NCI-H774 (cell line): ENCODE data around the gene PTPN6.
"Not testable (repeated sequence)": the region's sequence is repeated elsewhere in the genome, so short reads cannot be mapped to it uniquely, and the experiment has no call there.

Experiments
- DNase-seq: peaks from one replicate; lab custom pipeline; 2025; lab: John Stamatoyannopoulos, UW

Gene PTPN6

DNA sequence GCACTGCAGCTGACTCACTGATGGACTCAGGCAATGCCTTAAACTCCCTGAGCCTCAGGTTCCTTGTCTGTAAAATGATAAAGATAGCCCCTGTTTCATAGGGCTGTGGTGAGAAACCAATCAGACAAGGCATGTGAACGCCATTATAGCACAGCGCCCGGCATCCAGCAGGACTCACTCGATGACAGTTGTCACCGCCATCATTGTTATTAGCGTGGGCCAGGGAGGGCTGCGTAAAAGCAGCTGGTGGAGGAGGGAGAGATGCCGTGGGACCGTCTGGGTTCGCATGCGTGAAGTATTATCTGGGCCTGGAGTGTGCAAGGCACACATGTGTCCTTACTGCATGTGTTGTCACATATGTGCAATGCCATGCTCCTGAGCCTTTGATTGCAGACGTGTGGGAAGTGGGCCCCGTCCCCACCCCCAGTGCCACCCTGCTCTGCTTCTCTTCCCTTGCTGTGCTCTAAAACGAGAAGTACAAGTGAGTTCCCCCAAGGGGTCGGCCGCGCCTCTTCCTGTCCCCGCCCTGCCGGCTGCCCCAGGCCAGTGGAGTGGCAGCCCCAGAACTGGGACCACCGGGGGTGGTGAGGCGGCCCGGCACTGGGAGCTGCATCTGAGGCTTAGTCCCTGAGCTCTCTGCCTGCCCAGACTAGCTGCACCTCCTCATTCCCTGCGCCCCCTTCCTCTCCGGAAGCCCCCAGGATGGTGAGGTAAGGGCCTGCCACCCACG lies at the start of gene PTPN6:
Gene PTPN6 (plus strand): TSS at position 546 of the 730 bp plus-strand sequence. CDS start 157 bp downstream, at position 703.
- DNase-seq, result no peak

DNA sequence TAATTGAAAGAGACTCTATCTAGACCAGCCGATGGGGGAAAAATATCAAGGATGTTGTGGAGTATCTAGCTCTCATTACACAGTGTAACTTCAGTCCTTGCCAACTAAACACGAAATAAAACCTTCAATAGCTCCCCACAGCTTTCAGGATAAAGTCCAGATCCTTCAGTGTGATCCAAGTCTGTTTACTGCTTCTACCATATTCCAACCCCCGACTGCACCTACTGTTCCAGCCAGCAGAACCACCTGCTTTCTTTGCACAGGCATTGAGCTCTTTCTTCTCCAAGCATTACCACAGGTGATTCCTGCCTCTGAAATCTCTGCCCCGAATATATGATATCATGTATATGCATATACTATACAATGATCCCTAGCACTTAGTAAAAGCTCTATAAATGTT lies 48.7 kb upstream of the PTPN6 start:
- DNase-seq, result no peak

DNA sequence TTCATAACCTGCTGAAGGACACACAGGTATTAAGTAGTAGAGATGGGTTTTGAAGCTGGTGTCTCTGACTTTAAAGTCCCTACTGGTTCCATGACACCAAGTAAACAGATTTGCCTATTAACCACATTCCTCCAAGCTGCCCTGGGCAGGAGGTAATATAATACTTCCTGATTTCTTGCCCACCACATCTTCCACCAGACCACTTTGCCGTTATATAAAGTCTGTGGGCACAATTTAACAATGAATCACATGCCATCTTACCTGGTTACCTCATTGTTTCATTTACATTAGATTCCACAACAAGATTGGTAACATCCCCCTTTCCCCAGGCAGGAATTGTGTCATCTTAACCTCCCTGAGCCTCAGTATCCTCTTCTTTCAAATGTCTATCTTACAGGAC lies 47.4 kb upstream of the PTPN6 start:
- no peak for DNase-seq

DNA sequence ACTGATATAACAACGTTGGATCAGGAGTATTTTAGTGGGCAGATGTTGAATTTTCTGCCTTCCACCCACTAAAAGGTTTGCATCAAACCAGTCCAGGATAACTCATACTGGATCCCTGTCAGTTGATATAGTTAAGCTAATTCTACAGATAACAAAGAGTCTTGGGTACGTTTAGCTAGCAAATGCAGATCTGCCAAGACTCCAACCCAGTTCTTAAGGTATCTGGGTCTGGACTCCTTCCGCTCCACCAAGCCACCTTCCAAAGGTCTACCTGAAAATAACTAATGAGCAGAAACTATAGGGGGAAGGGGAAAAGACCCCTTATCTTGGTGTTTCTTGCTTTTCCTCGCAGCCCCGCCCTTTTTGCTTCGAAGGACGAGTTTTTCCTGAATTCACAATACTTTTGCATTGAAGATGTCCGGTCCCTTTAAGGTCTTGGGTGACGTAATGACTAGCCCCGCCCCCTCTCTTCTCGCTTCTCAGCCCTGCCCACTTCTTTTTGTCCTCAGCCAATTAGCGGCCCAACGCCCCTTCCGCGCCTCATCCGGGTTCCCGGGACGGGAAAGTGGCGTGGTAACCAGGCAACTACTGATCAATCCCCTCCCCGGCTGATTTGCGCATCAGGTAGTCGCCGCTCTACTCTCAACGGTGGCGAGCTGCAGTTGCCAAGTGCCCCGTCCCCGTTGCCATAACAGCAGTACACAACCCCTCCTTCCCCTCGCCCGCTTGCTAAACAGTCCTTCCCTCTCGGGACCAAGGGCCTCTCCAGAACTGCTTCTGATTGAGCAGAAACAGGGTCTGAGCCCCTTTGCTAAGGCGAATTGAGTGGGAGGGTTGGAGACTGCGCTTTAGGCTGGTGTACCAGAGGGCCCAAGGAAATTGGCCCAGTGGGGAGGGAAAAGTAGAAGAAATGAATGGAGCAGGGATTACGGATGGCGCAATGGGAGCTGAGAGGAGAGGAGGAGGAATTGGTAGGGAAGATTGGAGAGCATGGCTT lies 46.6 kb upstream of the PTPN6 start, which contains the start of gene LRRC23:
Gene LRRC23 (plus strand): TSS at position 543 of the 997 bp plus-strand sequence. CDS start 812 bp downstream, outside the sequence.
- DNase-seq, result peak; percentile 98

DNA sequence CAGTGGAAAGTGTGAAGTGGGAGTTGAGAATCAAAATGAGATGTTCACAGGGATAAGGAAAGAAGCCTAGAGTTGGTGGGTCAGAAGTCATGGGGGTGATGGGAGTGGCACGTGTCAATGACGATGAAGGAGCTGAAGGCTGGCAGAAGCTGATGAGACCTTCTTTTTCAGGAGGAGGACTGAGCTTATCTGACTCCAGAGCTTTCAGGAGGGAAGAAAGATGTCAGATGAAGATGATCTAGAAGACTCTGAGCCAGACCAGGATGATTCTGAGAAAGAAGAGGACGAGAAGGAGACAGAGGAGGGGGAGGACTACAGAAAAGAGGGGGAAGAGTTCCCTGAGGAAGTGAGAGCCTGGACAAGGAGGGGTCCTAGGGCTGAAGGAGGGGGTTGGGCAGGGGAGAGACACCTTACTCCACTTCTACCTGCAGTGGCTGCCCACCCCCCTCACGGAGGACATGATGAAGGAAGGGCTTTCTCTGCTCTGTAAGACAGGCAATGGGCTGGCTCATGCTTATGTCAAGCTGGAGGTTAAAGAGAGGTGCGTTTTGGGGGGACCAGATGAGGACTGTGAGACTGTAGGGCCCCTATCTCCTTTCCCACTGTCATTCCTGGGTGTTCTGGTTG lies 45.6 kb upstream of the PTPN6 start:
- DNase-seq, result no peak

DNA sequence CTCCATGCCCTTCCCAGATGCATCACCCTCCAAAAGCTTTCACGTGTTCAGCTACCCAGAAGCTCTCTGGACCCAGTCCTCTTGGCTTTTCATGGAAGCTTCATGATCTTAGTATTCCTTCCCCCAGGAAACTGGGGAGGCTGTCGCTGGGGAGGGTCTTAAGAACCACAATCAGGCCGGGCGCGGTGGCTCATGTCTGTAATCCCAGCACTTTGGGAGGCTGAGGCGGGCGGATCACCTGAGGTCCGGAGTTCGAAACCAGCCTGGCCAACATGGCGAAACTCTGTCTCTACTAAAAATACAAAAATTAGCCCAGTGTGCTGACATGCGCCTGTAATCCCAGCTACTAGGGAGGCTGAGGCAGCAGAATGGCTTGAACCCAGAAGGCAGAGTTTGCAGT lies 43.0 kb upstream of the PTPN6 start:
- DNase-seq, result not testable (repeated sequence)

DNA sequence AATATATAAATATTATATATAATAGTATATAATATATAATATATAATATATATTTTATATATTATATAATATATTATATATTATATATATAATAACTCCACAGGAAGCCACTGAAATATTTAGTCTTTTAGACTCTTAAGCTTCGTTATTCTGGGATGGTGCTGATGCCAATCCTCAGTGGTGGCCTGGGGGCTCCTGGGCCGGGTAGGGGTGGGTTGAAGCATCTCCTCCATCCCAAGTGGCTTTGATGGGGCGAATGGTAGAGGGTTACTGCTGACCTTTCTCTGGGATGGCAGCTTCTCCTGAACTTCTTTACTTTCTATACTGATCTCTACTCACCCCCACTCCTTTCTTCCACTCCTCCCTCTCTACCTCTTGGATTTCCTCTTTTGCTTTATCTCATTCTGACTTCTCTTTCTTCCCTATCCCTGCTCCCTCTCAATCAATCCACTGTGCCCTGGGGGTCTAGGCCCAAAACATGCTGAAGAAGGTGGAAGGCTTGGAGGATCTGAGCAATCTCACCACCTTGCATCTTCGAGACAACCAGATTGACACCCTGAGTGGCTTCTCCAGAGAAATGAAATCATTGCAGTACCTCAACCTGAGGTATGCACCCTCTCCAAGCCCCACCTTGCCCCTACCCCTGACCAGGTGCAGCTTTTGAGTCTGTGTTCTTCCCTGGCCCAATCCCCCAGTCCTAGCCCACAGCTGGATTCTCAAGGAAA lies 41.6 kb upstream of the PTPN6 start:
- no peak for DNase-seq

DNA sequence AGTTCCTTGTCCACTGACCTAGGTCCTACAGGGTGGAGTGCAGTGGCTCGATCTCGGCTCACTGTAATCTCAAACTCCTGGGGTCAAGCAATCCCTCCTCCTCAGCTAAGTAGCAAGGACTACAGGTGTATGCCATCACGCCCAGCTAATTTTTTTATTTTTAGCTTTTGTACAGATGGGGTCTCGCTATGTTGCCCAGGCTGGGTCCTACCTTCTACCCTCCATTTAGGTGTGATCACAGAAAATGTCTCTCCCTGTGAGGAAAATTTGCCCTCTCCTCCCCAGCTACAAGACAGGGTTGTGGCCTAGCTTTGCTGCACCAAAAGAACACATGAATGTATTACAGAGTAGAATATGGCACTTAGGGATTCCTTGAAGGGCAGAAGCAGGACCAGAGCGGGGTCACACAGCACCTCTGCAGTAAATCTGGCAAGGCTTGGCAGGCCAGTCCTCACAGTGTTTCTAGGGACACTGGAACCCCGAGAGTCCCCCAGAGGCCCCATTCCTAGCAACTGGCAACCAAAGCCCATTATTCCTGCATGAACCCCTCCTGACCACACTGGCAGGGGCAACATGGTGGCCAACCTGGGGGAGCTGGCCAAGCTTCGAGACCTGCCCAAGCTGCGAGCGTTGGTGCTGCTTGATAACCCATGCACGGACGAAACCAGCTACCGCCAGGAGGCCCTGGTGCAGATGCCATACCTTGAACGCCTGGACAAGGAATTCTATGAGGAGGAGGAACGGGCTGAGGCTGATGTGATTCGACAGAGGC lies 38.8 kb upstream of the PTPN6 start:
- no peak for DNase-seq

DNA sequence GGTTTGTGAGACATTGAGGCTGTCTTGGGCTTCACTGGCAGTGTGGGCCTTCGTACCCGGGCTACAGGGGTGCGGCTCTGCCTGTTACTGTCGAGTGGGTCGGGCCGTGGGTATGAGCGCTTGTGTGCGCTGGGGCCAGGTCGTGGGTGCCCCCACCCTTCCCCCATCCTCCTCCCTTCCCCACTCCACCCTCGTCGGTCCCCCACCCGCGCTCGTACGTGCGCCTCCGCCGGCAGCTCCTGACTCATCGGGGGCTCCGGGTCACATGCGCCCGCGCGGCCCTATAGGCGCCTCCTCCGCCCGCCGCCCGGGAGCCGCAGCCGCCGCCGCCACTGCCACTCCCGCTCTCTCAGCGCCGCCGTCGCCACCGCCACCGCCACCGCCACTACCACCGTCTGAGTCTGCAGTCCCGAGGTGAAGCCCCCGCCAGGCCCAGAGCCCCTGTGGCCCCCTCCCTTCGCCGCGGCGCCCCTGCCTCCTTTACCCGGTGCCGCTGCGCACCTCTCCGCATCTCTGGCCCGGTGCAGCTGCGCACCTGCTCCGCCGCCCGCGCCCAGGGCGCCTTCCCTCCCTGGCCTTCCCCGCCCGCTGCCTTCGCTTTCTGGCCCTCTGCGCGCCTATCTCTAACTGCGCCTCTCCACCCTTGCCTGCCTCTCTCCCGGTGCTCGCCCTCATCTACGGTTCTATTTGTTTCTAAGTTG lies 36.8 kb upstream of the PTPN6 start, which contains the start of gene ENO2:
Gene ENO2 (plus strand): TSS at position 335 of the 701 bp plus-strand sequence. CDS start 1,253 bp downstream, outside the sequence.
- DNase-seq, result peak; percentile 59

DNA sequence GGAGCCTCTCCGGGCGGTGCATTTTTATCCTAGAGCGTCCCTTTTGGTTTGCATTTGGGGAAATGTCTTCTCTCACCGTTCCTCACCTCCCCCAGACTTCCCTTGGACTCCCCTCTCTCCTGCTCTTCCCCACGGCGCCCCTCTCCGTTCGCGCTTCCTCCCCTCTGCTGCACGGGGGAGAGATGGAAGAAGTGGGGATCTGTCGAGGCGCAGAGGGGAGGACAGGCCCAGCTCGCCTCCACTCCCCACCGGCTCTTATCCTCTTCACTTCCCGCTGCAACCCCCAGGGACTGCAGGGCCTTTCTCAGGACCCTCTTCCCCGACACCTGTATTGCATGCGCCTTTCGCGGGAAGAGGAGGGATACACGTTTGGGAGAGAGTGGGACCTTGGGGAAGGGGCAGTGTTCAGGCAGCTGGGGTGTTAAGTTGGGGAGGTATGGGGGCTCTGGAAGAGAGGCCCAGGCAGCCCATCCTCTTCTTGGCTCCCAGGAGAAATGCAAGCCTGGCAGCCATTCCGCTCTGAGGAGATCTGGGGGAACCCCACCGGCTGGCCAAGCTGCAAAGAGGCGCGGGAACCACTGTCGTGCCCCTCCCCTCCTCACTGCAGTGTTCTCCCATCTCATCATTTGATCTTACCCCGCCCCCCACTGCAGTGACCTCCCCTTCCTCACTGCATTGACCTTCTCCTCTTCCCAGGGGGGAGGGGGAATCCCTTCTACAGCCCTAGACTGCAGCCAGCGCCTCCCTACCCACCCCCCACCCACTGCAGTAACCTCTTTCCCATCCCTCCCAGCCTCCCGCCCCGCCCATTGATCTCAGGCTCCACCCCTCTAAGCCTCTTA lies 36.0 kb upstream of the PTPN6 start:
- peak; percentile 14 for DNase-seq

DNA sequence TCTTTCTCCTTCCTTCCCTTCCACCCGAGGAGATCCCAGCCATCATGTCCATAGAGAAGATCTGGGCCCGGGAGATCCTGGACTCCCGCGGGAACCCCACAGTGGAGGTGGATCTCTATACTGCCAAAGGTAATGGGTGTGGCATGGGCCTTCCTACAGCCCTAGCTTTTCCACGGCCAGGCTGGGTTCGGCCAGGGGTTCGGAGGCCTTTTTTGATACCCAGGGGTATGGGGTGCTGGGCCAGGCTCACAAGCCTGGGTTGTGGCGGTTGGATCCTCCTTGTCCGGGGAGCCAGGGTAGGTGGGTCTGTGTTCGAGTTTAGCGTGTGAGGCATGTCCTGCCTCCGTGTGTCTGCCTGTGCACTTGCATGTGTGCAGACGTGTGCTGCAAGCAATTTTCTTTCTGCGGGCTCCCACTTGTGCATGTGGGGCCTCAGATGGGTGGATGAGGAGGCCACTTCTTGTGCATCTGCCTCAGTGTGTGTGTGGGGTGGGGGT lies 35.3 kb upstream of the PTPN6 start:
- DNase-seq, result no peak

DNA sequence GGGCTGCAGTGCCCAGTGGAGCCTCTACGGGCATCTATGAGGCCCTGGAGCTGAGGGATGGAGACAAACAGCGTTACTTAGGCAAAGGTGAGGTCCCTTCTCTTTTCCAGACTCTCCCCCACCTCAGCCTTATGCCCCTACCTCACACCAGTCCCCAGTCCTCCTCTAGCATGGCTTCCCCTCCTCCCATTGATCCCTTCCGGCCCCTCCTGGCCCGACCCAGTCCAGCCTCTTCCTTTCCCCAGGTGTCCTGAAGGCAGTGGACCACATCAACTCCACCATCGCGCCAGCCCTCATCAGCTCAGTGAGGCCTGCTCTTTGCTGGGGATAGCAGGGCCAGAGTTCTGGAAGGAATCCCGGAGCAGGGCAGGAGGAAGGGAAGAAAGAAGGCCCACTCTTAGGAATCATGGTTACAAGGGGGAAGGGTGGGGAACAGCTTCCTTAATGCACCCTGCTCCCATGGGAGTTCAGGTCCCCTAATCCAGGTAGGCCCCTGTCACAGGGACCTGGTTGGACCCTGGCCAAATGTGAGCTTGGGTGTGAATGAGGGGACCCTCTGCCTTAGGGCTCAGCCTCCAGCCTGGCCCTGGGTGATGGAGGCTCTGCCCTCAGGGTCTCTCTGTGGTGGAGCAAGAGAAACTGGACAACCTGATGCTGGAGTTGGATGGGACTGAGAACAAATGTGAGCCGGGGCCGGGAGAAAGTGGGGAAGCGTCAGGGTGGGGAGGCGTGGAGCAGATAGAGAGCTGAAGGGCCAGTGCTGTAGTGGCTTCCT lies 34.5 kb upstream of the PTPN6 start:
- no peak for DNase-seq

DNA sequence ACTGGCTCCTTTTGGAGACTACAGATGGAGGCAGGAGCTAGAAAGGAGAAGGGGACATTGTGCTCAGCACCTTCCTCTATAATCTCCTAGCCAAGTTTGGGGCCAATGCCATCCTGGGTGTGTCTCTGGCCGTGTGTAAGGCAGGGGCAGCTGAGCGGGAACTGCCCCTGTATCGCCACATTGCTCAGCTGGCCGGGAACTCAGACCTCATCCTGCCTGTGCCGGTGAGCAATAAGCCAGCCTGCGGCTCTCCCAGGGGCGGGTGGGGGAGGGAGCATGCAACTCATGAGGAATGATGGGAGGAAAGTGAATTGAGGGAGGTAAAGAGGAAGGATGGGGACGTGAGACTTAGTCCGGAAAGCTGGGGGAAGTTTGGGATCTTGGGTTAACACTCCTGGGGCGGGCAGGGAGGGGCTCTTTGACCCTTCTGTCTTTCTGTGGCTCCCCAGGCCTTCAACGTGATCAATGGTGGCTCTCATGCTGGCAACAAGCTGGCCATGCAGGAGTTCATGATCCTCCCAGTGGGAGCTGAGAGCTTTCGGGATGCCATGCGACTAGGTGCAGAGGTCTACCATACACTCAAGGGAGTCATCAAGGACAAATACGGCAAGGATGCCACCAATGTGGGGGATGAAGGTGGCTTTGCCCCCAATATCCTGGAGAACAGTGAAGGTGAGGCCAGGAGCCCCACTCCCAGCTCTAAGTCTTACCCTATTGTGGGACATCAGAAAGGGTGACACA lies 33.5 kb upstream of the PTPN6 start:
- no peak for DNase-seq

DNA sequence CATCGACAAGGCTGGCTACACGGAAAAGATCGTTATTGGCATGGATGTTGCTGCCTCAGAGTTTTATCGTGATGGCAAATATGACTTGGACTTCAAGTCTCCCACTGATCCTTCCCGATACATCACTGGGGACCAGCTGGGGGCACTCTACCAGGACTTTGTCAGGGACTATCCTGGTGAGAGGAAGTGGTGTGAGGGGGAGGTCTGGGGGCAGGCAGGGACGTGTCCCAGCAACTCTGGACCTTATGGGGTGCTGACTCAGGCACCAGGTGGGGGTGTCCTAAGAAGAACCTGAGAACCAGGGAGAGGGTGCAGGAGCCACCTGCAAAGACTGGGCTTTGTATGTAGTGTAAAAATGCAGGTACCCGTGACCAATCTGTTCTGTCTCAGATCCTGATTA lies 31.6 kb upstream of the PTPN6 start:
- DNase-seq, result no peak

DNA sequence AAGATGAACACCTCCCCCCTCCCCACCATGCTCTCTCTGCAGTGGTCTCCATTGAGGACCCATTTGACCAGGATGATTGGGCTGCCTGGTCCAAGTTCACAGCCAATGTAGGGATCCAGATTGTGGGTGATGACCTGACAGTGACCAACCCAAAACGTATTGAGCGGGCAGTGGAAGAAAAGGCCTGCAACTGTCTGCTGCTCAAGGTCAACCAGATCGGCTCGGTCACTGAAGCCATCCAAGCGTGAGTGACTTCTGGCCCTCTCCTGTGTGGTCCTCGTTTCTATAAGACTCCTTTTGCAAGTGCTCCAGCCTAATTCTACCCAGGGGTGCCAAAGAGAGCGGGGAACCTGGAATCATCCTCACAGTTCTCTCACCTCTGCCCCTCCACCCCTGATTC lies 29.6 kb upstream of the PTPN6 start:
- no peak for DNase-seq

DNA sequence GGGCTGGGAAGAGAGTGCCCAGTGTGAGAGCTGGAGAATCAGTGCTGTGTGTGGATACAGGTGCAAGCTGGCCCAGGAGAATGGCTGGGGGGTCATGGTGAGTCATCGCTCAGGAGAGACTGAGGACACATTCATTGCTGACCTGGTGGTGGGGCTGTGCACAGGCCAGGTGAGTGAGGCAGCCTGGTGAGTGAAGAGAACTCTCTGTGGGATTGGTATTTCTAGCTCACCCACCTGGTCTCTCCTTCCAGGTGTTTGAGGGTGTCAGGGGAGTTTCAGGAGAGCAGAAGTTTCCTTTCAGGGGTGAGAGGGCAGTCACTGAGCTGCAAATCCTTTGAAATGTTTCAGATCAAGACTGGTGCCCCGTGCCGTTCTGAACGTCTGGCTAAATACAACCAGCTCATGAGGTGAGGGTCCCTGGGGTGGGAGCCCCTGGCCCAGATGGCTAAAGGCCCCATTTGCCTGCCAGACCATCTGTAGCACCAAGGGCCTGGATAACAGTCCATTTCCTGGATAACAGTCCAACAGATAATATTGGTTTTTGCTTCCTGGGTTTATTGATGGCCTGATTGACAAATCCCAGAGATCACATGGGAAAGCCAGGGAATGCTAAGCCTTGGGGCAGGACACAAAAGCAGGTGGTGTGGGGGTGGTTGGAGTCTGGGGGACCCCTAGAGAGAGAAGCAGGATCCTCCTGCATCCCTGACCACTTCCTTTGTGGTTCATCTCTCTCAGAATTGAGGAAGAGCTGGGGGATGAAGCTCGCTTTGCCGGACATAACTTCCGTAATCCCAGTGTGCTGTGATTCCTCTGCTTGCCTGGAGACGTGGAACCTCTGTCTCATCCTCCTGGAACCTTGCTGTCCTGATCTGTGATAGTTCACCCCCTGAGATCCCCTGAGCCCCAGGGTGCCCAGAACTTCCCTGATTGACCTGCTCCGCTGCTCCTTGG lies 28.9 kb upstream of the PTPN6 start:
- DNase-seq, result no peak
